ENCODE measurements around the gene TBXA2R.

- peak in 3 of 4 experiments; percentile 36 to 60 (median 46) for TF ChIP-seq CTCF (IDR thresholded peaks at IDR 0.05)
- no peak for TF ChIP-seq POLR2AphosphoS5 (IDR thresholded peaks at IDR 0.05)
- TF ChIP-seq POLR2A (IDR thresholded peaks at IDR 0.05), result no peak
- no peak for TF ChIP-seq EP300 (IDR thresholded peaks at IDR 0.05)
Measured at GRCh38 chr19:3547301-3547731, 59.4 kb downstream of the TBXA2R start.

All from gastroesophageal sphincter (tissue), 3 donors.